HG03139 (cell line): ENCODE measurements around the gene AGAP1.
"Not testable (repeated sequence)": the region's sequence is repeated elsewhere in the genome, so short reads cannot be mapped to it uniquely, and the experiment has no call there.

Experiments
- ATAC-seq: cut with Tn5 transposase; IDR thresholded peaks from one replicate; pipeline ENCODE4 v1.9.1; 2021; ENCODE audit not compliant: unreplicated experiment

AGAP1 gene

DNA sequence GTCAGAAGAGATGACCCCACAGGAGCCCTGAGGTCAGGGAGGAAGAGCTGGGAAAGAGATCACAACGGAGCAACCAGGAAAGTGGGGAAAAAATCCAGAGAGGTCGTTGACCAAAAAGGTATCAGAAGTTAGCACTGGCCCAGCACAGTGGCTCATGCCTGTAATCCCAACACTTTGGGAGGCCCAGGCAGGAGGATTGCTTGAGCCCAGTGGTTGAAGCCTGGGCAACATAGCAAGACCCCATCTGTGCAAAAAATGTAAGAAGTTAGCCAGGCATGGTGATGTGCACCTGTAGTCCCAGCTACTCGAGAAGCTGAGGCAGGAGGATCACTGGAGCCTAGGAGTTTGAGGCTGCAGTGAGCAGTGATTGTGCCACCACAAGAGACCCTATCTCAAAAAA is 552.9 kb downstream of the AGAP1 start:
- ATAC-seq: no peak

DNA sequence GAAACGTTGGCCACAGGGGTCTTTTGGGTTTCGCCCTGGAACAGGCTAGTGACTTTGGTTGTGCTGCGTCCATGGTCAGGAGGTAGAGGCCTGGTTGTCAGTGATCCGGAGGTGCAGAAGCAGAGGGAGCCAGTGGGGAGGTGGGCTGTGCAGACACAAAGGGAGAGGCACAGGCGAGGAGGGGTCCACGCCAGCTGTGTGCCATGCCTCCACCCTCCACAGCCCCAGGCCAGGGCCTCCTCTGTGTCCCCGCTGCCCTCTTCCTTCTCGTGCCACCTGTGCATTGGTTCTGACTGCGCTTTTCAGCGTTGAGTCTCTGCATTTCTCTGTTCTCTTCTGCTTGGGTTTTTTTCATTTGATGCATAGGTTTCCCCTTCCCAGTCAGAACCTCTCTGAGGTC is 553.3 kb downstream of the AGAP1 start:
- no peak for ATAC-seq

DNA sequence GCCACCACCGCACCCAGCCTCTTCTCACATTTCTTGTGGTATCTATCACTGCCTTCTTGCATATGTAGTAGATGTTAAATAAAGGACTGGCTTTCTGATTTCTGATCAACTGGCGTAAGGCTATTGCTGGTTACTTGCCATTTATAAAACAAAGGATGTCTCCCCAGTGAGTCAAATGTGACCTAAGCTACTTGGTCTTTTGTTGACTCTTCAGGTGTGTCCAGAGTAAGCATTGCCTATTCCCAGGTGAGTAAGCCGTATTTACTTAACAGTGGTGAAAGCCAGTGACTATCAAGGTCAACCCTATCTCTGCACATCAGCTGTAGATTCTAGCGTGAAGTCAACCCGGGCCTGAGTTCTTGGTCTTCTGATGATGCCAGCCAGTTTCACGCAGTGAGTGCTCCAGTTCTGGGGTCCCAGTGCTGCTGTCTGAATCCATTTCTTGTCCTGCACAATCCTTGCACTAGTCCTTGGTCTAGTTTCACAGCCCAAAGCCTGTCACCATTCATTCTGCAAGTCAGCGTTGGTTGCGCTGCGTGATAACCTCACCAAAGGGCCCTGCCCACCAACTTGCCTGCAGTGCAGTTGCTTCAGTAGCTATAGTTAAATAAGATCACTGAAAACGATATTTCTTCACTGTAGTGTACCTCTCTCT is 554.2 kb downstream of the AGAP1 start:
- ATAC-seq: no peak

DNA sequence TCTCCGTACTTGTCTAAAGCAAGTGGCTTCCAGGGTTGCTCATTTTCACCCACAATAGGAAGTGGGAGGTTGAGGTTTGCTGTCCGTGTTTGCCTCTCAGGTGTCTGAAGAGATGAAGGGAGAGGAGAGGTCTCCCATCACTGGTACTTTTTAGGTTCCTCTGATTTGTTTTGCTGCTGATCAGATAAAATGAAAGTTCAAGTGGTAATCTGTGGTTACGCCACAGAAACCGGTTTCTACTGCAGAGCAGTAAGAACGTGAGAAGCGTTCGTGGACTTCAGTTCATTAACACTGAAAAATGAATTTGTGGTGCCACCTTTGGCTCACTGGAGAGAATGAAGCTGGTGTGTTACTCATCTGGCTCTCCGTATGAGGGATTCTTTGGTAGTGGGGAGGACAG is 556.1 kb downstream of the AGAP1 start:
- no peak for ATAC-seq

DNA sequence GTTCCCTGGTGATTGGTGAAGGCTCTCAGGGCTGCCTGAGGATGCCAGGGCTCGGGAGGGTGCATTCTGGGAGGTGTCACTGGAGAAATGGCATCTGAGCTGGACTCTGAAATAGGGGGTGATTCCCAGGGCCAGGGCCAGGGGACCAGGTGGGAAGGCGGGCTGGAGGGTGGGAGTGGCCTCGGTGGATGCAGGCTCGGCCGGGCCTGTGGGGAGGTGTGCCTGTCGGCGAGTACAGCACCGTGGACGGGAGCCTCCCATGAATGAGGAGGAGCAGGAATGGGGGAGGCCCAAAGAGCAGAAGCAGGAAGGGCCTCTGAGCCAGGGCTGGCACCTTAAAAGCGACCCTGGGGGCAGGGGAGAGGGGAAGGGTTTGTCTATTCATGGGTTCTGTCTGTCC is 557.5 kb downstream of the AGAP1 start:
- no peak for ATAC-seq

DNA sequence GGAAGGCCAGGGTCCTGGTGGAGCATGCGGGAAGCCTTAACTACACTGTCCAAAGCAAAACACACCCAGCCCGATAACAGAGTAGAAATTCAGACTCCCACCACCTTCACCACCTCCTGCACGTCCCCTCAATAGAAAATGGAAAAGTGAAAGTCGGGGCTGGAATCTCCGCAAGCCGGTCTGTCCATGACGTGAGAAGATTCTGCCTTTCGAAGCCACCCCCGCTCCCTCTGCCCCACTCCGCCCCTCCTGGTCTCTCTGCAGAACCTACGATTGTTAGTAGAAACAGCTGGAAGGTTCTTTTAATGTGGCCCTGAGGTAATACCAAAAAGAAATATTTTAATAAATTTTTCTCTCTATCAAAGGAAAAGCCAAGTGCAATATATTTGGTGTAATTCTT is 558.0 kb downstream of the AGAP1 start:
- ATAC-seq: no peak

DNA sequence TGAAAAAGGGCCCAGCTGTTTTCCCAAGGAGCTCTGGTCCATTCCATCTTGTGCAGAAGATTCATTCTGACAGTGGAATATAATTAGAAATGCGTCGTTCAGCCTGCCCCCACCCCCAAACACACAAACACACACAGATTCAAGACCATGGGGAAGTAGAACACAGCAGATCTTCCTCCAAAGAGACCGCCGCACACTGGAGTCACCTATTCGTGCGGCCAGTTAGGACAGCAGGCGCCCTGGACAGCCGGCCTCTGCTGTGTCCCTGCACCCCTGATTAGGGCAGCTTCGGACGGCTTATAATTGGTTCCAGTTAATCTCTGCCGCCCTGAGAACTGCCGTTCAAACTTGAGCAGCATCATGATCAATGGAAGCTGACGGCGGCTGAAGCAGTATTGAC is 558.4 kb downstream of the AGAP1 start:
- no peak for ATAC-seq

DNA sequence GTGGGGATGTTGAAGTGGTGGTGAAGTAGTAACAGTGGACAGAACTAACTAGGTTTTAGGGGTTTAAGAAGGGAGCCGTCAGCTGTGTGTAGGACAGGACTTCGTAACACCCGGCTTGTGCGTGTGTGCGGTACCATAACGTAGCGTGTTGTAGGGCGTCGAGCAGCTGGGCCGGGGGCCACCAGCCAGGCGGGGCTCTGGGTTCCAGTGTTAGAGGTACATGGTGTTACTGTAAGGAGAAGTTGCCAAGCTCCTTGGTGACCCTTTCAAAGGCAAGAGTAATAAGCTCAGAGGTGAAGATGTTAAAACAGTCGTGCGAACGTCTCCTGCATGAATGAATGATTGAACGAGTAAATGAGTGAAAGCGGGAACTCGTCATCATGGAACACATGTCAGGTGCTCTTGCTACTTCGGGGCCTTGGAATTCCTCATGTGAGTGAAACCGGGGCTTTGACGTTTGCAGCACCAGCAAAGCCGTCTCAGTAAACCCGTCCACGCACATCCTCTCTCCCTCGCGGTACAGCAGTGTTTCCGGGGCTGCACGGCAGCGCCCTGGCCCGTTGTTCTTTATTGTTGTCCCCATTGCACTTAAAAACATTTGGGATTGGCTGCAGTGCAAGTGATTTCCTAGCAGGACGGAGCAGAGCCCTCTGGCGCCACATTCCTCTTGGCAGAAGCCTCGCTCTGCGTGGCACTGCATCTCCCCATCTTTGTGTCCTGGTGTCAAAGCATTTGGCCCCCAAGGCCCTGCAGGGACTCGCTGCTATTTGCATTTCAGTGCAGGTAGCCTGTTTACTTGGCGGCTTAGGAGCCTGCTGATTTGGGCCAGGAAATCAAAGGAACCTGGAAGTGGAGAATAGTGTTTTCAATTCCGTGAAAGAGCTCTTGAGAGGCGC is 559.3 kb downstream of the AGAP1 start:
- ATAC-seq: no peak

DNA sequence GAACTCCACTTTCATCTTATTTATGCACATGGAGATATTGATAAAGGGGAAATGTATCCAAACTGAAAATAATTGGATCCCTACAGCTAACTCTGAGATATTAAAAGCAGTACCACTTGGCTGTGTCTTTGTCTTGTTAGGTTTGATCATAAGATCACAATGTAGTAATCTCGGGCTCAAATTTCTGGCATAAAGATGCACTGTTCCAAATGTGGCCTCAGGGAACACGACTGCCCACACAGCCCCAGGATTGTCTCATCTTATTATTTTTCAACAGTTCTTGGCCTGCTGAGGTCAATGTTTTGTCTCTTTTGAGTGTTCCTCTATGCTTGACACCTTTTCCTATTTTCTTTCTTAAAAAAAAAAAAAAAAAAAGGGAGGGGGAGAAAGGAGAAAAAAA is 560.3 kb downstream of the AGAP1 start:
- ATAC-seq: no peak

DNA sequence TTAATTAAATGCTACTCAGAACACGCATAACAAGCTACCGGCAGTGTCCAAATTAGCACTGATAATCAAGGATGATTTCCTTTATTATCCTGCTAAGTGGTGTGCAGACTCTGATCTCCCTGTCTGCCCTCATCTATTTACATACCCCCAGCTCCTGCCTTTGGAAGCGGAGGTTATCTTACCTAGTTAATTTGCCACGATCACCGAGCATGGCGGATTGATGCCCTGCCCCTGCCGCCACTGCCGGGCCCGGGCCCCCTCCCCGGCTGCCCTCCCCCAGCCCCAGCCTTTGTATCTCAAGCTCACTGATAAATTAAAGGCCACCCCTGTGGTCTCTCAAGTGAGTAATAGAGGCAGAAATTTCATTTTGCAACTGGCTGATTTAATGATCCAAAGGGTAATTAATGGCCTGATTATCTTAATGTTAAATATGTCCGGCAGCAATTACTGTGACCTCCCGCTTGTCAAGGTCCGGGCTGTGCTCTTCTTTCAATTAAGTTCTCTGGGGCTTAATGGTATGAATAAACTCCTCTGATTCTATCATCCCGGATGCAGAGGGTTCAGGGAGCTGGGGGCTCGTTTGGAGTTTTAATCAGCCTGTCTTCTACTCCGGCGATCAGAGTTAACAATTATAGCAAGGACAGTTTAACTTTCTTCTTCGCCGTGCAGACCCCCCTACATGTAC is 560.9 kb downstream of the AGAP1 start:
- ATAC-seq: no peak

DNA sequence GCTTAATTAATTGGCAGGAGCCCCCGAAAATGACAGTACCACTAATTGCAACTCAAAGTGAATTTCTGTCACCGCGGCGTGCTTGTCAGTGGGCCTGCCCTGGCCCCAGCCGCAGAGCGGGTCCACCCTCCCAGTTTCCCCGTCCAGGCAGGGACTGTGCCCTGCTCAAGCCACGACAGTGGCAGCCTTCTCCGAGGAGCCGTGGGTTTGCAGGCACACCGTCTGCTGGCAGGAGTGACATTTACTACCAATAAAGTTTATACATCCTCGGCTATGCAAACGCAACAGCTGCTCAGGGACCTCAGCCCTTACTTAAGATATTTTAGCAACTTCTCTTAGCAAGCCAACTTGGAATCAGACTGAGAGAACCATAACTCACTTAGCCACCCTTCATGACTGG is 561.6 kb downstream of the AGAP1 start:
- ATAC-seq: no peak

DNA sequence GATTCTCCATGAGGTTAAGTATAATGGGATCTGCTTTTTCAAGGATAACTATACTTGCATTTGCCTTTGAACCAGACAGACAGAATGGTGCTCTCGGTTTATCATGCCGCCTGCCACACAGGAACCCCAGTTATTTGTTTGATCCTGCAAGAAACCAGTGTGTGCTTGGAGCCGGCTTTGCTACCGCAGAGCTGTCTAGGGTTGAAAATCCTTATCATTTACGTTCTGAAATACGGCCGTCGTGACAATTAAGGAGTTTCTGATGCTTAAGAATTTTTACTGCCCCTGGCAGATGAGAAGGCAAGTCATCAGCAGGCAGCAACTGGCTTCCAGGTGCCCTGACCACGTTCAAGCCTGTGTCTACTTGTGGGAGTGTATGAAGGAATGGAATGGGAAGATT is 562.3 kb downstream of the AGAP1 start:
- no peak for ATAC-seq

DNA sequence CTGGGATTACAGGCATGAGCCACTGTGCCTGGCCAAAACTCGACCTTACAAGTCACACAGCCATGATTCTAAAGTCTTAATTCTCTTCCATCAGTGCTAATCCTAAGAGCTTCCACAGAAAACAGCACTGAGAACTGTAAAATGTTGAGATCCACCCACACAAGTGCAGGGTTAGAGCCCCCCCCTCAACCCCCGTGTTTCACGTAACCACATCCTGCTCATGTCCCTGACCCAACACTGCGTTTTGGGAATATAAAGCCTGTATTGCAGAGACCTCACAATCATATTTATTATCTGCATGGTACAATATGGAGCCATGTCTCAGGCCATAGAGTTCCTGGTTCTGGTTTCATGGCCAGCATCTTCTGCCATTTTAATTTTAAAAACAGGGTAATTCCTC is 563.5 kb downstream of the AGAP1 start:
- ATAC-seq: no peak

DNA sequence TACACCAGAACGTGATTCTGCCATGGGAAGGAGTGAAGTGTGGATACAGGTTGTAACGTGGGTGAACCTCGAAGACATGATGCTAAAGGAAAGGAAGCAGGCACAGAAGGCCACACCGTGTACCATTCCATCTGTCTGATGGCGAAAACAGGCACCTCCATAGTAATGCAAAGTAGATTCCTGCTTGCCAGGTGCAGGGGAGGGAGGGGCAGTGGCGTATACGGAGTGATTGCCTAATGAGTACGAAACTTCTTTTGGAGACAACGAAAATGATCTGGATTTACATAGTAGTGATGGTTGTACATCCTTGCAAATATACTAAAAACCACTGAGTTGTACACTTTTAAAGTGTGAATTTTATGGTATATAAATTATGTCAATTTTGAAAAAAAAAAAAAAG is 567.7 kb downstream of the AGAP1 start:
- ATAC-seq: no peak

DNA sequence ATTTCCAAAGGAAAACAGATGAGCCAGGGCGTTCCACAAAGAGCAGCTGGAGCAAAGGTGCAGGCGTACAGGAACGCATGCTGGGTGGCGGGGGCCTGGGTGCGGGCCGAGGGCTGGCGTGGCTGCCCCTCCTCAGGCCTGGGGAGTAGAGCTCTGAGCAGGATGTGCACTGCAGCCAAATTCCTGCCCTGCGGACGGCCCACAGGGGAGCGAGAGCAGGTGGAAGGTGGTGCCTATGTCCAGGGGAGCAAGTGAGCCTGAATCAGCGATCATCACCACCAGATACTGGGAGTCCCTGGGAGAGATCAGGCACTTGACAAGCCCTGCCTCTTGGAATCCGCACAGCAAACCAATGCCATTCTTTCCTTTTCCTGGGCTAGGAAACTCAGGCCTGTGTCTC is 568.1 kb downstream of the AGAP1 start:
- ATAC-seq: no peak

DNA sequence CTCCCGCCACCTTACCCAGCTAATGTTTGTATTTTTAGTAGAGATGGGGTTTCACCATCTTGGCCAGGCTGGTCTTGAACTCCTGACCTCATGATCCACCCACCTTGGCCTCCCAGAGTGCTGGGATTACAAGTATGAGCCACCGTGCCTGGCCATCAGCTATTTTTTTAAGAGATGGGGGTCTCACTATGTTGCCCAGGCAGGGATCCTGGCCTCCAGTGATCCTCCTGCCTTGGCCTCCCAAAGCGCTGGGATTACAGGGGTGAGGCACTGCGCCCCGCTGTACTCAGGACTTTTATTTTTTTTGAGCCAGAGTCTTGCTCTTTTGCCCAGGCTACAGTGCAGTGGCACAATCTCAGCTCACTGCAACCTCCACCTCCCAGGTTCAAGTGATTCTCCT is 569.0 kb downstream of the AGAP1 start:
- not testable (repeated sequence) for ATAC-seq

DNA sequence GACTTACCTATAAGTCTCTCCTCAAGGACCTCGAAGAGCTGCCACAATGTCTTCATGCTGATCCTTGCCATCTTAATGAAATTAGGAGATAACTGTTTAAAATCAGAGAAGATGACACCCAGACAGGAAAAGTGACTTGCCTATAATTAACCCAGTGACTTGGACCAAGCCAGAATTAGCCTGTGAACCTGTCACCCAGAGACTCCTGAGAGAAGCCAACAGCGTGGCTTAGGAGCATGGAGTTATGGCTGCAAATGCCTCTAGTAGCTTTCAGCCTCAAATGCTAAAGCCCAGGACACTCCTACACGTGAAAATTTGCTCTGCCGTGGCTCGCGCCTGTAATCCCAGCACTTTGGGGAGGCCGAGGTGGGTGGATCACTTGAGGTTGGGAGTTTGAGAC is 570.2 kb downstream of the AGAP1 start:
- ATAC-seq: no peak

DNA sequence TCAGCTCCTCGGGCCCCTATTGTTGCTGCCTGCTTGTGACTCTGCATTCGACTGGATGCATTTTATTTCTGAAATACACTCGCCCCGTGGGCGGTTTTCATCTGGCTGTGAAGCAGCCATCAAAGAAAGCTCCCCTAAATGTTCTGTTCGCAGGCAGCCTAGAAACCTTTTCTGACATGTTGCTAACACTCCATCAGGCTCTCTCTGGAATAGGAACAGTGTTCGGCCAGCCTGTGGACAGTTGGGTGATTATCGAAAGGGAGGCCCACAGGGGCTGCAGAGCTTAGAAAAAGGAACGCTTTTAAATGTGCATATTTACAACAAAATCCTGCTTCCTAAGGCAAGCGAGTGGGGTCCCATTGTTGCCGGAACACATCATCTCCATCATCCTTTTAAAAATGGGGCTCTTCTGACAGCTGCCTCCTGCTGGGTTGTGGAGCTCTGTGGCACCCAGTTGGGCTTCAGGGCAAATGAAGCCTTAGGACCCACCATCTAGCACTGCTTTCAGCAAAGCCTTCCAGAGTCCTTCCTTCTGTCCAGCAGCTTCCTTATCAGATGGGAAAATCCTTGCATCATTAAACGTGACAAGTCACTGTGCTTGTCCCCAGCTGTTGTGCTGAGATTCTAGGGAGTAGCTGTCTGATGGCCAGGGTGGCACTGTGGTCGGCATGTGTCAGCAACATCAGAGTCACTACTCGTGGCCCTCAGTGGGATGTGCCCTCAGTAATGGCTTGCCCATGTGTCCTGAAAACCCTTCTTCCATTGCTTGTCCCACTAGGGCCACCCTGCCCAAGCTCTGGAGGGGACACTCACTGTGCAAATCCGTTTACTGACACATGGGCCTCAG is 571.7 kb downstream of the AGAP1 start:
- ATAC-seq: no peak

DNA sequence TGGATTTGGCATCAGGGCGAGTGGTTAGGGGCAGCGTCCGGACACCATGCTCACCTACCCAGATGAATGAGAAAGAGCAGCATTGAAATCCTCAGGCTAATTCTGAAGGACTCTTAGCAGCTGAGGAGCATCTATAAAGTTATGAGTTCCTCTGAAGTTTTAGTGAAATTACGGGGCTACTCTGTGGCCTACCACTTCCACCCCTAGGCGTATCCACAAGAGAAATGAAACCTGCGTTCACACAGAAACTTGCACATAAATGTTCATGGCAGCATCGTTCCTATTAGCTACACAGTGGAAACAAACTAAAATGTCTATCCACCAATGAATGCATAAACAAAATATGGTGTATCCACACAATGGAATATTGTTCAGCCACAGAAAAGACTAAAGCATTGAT is 576.4 kb downstream of the AGAP1 start:
- ATAC-seq: no peak

DNA sequence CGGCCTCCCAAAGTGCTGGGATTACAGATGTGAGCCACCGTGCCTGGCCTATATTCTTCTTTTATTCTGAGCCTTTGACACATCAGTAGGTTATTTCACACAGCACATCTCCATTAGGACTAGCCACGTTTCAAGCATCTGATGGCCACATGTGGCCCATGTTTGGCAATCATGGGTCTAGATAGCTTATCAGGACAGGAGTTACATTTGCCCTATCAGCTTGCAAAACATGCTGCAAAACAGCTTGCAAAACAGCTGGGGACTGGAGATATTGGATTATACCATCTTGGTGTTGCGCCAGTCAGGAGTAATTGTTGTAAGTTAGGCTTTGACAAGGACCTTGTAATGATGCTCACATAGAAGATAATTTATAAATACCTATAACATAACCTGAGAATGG is 579.4 kb downstream of the AGAP1 start:
- ATAC-seq: no peak
